ENCODE measurements around the gene TICRR.

Gene TICRR

GRCh38 chr15:89613031-89613430 is 37.8 kb downstream of the TICRR start:
- no peaks in the 10 kb centered on the region for H3F3A ChIP-seq (ENCODE audit: insufficient read depth, low read length)
- no peaks in the 10 kb centered on the region for H3K9me3 ChIP-seq (replicated peaks; ENCODE audit: insufficient read depth, low read length)
- H3K4me1 ChIP-seq (ENCODE audit: low read length), result no peaks in the 10 kb centered on the region
- H3K4me3 ChIP-seq (ENCODE audit: low read length), result no peak overlapping the region
- peaks cover 11% of the 10 kb centered on the region for H3K36me3 ChIP-seq (replicated peaks; ENCODE audit: insufficient read depth, low read length)
- no peaks in the 10 kb centered on the region for H3K79me2 ChIP-seq (ENCODE audit: low read length)
- H3K27me3 ChIP-seq (replicated peaks; ENCODE audit: insufficient read depth, low read length), result no peaks in the 10 kb centered on the region
- no peak overlapping the region for H3K27ac ChIP-seq (ENCODE audit: low read length)
- H3K4me2 ChIP-seq (ENCODE audit: low read depth, low read length), result no peak overlapping the region
- H3K9me2 ChIP-seq (replicated peaks; ENCODE audit: insufficient read depth, low read length), result no peaks in the 10 kb centered on the region
- no peaks in the 10 kb centered on the region for H4K20me1 ChIP-seq (ENCODE audit: insufficient read depth, low read length)
- TF ChIP-seq EZH2 (optimal IDR thresholded peaks at IDR 0.05; ENCODE audit: low read depth, low read length) (no peak), EZH2phosphoT487 (IDR thresholded peaks at IDR 0.05; ENCODE audit: low read length) (no peak)
- TF ChIP-seq, protein P1, sequence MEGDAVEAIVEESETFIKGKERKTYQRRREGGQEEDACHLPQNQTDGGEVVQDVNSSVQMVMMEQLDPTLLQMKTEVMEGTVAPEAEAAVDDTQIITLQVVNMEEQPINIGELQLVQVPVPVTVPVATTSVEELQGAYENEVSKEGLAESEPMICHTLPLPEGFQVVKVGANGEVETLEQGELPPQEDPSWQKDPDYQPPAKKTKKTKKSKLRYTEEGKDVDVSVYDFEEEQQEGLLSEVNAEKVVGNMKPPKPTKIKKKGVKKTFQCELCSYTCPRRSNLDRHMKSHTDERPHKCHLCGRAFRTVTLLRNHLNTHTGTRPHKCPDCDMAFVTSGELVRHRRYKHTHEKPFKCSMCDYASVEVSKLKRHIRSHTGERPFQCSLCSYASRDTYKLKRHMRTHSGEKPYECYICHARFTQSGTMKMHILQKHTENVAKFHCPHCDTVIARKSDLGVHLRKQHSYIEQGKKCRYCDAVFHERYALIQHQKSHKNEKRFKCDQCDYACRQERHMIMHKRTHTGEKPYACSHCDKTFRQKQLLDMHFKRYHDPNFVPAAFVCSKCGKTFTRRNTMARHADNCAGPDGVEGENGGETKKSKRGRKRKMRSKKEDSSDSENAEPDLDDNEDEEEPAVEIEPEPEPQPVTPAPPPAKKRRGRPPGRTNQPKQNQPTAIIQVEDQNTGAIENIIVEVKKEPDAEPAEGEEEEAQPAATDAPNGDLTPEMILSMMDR (IDR thresholded peaks at IDR 0.05; ENCODE audit: low read length), result no peak
- no peak for DNase-seq
- no peak overlapping the region for H2AFZ ChIP-seq (ENCODE audit: low read length)
- H3K9ac ChIP-seq (ENCODE audit: low read length), result no peak overlapping the region

- Histone ChIP-seq H3F3A (ENCODE audit: insufficient read depth, low read length) (no peaks in the 10 kb centered on the region), H2AFZ (ENCODE audit: low read length) (no peak overlapping the region), H3K4me2 (ENCODE audit: low read depth, low read length) (no peak overlapping the region), H3K9me3 (replicated peaks; ENCODE audit: insufficient read depth, low read length) (no peaks in the 10 kb centered on the region), H3K9me2 (replicated peaks; ENCODE audit: insufficient read depth, low read length) (no peaks in the 10 kb centered on the region), H3K4me1 (ENCODE audit: low read length) (no peaks in the 10 kb centered on the region), H4K20me1 (ENCODE audit: insufficient read depth, low read length) (no peaks in the 10 kb centered on the region), H3K4me3 (ENCODE audit: low read length) (no peak overlapping the region), H3K27ac (ENCODE audit: low read length) (no peak overlapping the region), H3K9ac (ENCODE audit: low read length) (no peak overlapping the region), H3K27me3 (replicated peaks; ENCODE audit: insufficient read depth, low read length) (no peaks in the 10 kb centered on the region), H3K36me3 (replicated peaks; ENCODE audit: insufficient read depth, low read length) (peaks cover 11% of the 10 kb centered on the region), H3K79me2 (ENCODE audit: low read length) (no peaks in the 10 kb centered on the region)
- TF ChIP-seq, protein P1 (IDR thresholded peaks at IDR 0.05; ENCODE audit: low read length), result no peak
- TF ChIP-seq EZH2 (optimal IDR thresholded peaks at IDR 0.05; ENCODE audit: low read depth, low read length), result no peak
- no peak for DNase-seq
These were observed 38.9 kb downstream of the TICRR start for GRCh38 chr15:89614164-89614563.

- no peaks in the 10 kb centered on the region for H3K79me2 ChIP-seq (ENCODE audit: low read length)
- H3K9me2 ChIP-seq (replicated peaks; ENCODE audit: insufficient read depth, low read length), result no peaks in the 10 kb centered on the region
- no peak for DNase-seq
- H3K27ac ChIP-seq (ENCODE audit: low read length), result no peak overlapping the region
- no peak overlapping the region for H3K4me2 ChIP-seq (ENCODE audit: low read depth, low read length)
- H4K20me1 ChIP-seq (ENCODE audit: insufficient read depth, low read length), result no peaks in the 10 kb centered on the region
- H3K9ac ChIP-seq (ENCODE audit: low read length), result no peak overlapping the region
- no peaks in the 10 kb centered on the region for H3K4me1 ChIP-seq (ENCODE audit: low read length)
- TF ChIP-seq EZH2phosphoT487 (IDR thresholded peaks at IDR 0.05; ENCODE audit: low read length), result no peak
- TF ChIP-seq, protein P1 (IDR thresholded peaks at IDR 0.05; ENCODE audit: low read length), result no peak
- TF ChIP-seq EZH2 (optimal IDR thresholded peaks at IDR 0.05; ENCODE audit: low read depth, low read length), result no peak
- no peak overlapping the region for H2AFZ ChIP-seq (ENCODE audit: low read length)
- H3K9me3 ChIP-seq (replicated peaks; ENCODE audit: insufficient read depth, low read length), result no peaks in the 10 kb centered on the region
- H3K36me3 ChIP-seq (replicated peaks; ENCODE audit: insufficient read depth, low read length), result peaks cover 11% of the 10 kb centered on the region
- H3K4me3 ChIP-seq (ENCODE audit: low read length), result no peak overlapping the region
- H3K27me3 ChIP-seq (replicated peaks; ENCODE audit: insufficient read depth, low read length), result no peaks in the 10 kb centered on the region
- H3F3A ChIP-seq (ENCODE audit: insufficient read depth, low read length), result no peaks in the 10 kb centered on the region
These were observed 39.9 kb downstream of the TICRR start for GRCh38 chr15:89615135-89615534.
